ENCODE measurements around the gene CCNL1.
A peak's percentile ranks its signal among the peaks of the same experiment; 100 is the strongest.

CCNL1 gene

DNA sequence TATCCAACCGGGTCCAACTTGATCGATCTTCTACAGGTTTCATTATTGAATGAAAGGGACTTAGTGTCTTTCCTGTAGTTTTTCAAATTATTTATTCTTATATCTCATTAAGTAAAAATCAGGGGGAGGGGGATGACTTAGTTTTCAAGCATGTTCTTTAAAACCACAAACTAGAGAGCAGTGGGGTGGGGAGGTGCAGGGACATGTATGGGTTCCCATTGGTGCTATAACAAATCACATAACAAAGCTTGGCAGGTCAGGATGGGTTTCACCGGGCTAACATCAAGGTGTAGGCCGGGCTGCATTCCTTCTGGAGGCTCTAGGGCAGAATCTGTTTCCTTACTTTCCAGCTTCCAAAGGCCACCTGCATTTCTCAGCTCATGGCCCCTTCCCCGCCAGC, 32.7 kb downstream of the CCNL1 start:
- H3K27me3 ChIP-seq (ENCODE audit: control insufficient read depth in 1 of 2, insufficient read depth in 2 of 2, low read length in 2 of 2), result no peaks in the 10 kb centered on the region
- no peak overlapping the region for H3K9ac ChIP-seq (ENCODE audit: low read depth in 1 of 2, low read length in 2 of 2)
- H3K9me3 ChIP-seq (ENCODE audit: control insufficient read depth in 1 of 2, low read length in 2 of 2), result no peaks in the 10 kb centered on the region
- H3K27ac ChIP-seq (ENCODE audit: low read depth, low read length), result no peak overlapping the region
- no peak overlapping the region for H3K4me3 ChIP-seq (ENCODE audit: low read depth in 1 of 2, low read length in 2 of 2)
- peaks cover 66 to 69% of the 10 kb centered on the region in 2 donors for H3K4me1 ChIP-seq (ENCODE audit: control insufficient read depth in 1 of 2, insufficient read depth in 2 of 2, low read length in 2 of 2)
- no peaks in the 10 kb centered on the region for H3K36me3 ChIP-seq (ENCODE audit: control insufficient read depth in 1 of 2, insufficient read depth in 2 of 2, low read length in 2 of 2)

GRCh38 chr3:157126365-157126764, 33.6 kb downstream of the CCNL1 start:
- Histone ChIP-seq H3K9me3 (ENCODE audit: control insufficient read depth in 1 of 2, low read length in 2 of 2) (no peaks in the 10 kb centered on the region), H3K36me3 (ENCODE audit: control insufficient read depth in 1 of 2, insufficient read depth in 2 of 2, low read length in 2 of 2) (no peaks in the 10 kb centered on the region), H3K4me3 (ENCODE audit: low read depth in 1 of 2, low read length in 2 of 2) (no peak overlapping the region), H3K4me1 (ENCODE audit: control insufficient read depth in 1 of 2, insufficient read depth in 2 of 2, low read length in 2 of 2) (peaks cover 66 to 69% of the 10 kb centered on the region in 2 donors), H3K27me3 (ENCODE audit: control insufficient read depth in 1 of 2, insufficient read depth in 2 of 2, low read length in 2 of 2) (no peaks in the 10 kb centered on the region), H3K27ac (ENCODE audit: low read depth, low read length) (no peak overlapping the region), H3K9ac (ENCODE audit: low read depth in 1 of 2, low read length in 2 of 2) (no peak overlapping the region)

DNA sequence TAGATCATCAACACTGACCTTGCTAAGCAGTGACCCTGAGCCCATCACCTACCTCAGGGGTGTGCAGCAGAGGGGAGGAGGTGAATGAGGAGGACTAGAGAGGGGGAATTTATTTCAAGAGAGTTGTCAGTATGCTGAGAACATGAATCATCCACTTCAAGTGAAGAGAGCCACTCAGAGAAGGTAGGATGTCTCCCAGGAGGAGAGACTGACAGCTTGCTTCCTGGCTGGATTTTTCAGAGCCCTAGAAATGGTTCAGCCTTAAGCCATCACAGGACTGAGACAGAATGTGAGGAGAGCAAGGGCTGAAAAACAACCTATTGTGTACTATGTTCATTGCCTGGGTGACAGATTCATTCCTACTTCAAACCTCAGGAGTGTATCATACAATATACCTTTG, 34.8 kb downstream of the CCNL1 start:
- Histone ChIP-seq H3K9ac (ENCODE audit: low read depth in 1 of 2, low read length in 2 of 2) (no peak overlapping the region), H3K4me3 (ENCODE audit: low read depth in 1 of 2, low read length in 2 of 2) (no peak overlapping the region), H3K9me3 (ENCODE audit: control insufficient read depth in 1 of 2, low read length in 2 of 2) (no peaks in the 10 kb centered on the region), H3K27me3 (ENCODE audit: control insufficient read depth in 1 of 2, insufficient read depth in 2 of 2, low read length in 2 of 2) (no peaks in the 10 kb centered on the region), H3K4me1 (ENCODE audit: control insufficient read depth in 1 of 2, insufficient read depth in 2 of 2, low read length in 2 of 2) (peaks cover 62 to 63% of the 10 kb centered on the region in 2 donors), H3K27ac (ENCODE audit: low read depth, low read length) (no peak overlapping the region), H3K36me3 (ENCODE audit: control insufficient read depth in 1 of 2, insufficient read depth in 2 of 2, low read length in 2 of 2) (no peaks in the 10 kb centered on the region)

DNA sequence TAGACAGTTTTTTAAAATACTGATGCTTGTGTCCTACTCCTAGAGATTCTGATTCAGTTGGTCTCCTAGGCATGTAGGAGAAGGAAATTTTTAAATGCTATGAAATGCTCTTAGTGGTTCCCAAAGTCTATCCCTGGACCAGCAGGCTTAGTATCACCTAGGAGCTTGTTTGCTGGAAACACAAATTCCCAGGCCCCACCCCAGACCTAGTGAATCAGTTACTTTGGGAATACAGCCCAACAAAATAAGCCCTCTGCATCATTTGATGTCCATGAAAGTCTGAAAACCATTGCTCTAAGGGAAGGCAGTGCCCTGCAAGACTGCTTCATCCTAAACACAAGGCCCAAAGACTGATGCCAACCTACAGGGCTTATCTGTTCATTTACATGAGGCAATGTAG, 36.3 kb downstream of the CCNL1 start:
- H3K9me3 ChIP-seq (ENCODE audit: control insufficient read depth in 1 of 2, low read length in 2 of 2), result no peaks in the 10 kb centered on the region
- no peaks in the 10 kb centered on the region for H3K36me3 ChIP-seq (ENCODE audit: control insufficient read depth in 1 of 2, insufficient read depth in 2 of 2, low read length in 2 of 2)
- H3K27me3 ChIP-seq (ENCODE audit: control insufficient read depth in 1 of 2, insufficient read depth in 2 of 2, low read length in 2 of 2), result no peaks in the 10 kb centered on the region
- H3K27ac ChIP-seq (ENCODE audit: low read depth, low read length), result no peak overlapping the region
- no peak overlapping the region for H3K9ac ChIP-seq (ENCODE audit: low read depth in 1 of 2, low read length in 2 of 2)
- peaks cover 57% of the 10 kb centered on the region in 2 donors for H3K4me1 ChIP-seq (ENCODE audit: control insufficient read depth in 1 of 2, insufficient read depth in 2 of 2, low read length in 2 of 2)
- no peak overlapping the region for H3K4me3 ChIP-seq (ENCODE audit: low read depth in 1 of 2, low read length in 2 of 2)

GRCh38 chr3:157122832-157123427, 37.0 kb downstream of the CCNL1 start:
- H3K27me3 ChIP-seq (ENCODE audit: control insufficient read depth in 1 of 2, insufficient read depth in 2 of 2, low read length in 2 of 2), result no peaks in the 10 kb centered on the region
- H3K4me3 ChIP-seq (ENCODE audit: low read depth in 1 of 2, low read length in 2 of 2), result no peak overlapping the region
- H3K4me1 ChIP-seq (ENCODE audit: control insufficient read depth in 1 of 2, insufficient read depth in 2 of 2, low read length in 2 of 2), result peaks cover 50% of the 10 kb centered on the region in 2 donors
- H3K9ac ChIP-seq (ENCODE audit: low read depth in 1 of 2, low read length in 2 of 2), result no peak overlapping the region
- H3K9me3 ChIP-seq (ENCODE audit: control insufficient read depth in 1 of 2, low read length in 2 of 2), result no peaks in the 10 kb centered on the region
- no peak overlapping the region for H3K27ac ChIP-seq (ENCODE audit: low read depth, low read length)
- H3K36me3 ChIP-seq (ENCODE audit: control insufficient read depth in 1 of 2, insufficient read depth in 2 of 2, low read length in 2 of 2), result no peaks in the 10 kb centered on the region

GRCh38 chr3:157122116-157122515, 37.8 kb downstream of the CCNL1 start:
- peaks cover 43 to 46% of the 10 kb centered on the region in 2 donors for H3K4me1 ChIP-seq (ENCODE audit: control insufficient read depth in 1 of 2, insufficient read depth in 2 of 2, low read length in 2 of 2)
- no peak overlapping the region for H3K9ac ChIP-seq (ENCODE audit: low read depth in 1 of 2, low read length in 2 of 2)
- H3K27ac ChIP-seq (ENCODE audit: low read depth, low read length), result no peak overlapping the region

DNA sequence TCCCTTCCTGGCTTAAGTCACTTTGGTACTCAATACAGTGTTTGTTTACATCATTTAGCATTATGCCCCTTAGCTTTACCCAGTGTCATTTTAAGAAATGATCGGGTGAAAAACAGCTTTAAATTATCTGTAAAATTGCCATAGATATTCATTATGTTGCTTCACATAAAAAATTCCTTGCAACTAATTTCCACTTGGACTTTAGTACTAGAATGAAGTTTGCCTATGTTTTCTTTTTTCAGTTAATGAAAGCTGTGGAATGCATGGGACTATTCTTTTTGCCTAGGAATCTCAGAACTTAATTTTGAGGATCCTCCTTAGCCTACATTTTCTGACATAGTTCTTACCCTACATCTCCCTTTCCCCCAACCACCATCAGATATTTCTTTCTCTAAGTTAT, 38.4 kb downstream of the CCNL1 start:
- no peaks in the 10 kb centered on the region for H3K9me3 ChIP-seq (ENCODE audit: control insufficient read depth in 1 of 2, low read length in 2 of 2)
- H3K9ac ChIP-seq (ENCODE audit: low read depth in 1 of 2, low read length in 2 of 2), result no peak overlapping the region
- peaks cover 41 to 43% of the 10 kb centered on the region in 2 donors for H3K4me1 ChIP-seq (ENCODE audit: control insufficient read depth in 1 of 2, insufficient read depth in 2 of 2, low read length in 2 of 2)
- H3K27me3 ChIP-seq (ENCODE audit: control insufficient read depth in 1 of 2, insufficient read depth in 2 of 2, low read length in 2 of 2), result no peaks in the 10 kb centered on the region
- H3K36me3 ChIP-seq (ENCODE audit: control insufficient read depth in 1 of 2, insufficient read depth in 2 of 2, low read length in 2 of 2), result no peaks in the 10 kb centered on the region
- H3K4me3 ChIP-seq (ENCODE audit: low read depth in 1 of 2, low read length in 2 of 2), result no peak overlapping the region
- H3K27ac ChIP-seq (ENCODE audit: low read depth, low read length), result no peak overlapping the region

More at GRCh38 chr3:157122116-157122515, 37.8 kb downstream of the CCNL1 start:
- H3K36me3 ChIP-seq (ENCODE audit: control insufficient read depth in 1 of 2, insufficient read depth in 2 of 2, low read length in 2 of 2), result no peaks in the 10 kb centered on the region
- no peaks in the 10 kb centered on the region for H3K27me3 ChIP-seq (ENCODE audit: control insufficient read depth in 1 of 2, insufficient read depth in 2 of 2, low read length in 2 of 2)
- no peak overlapping the region for H3K4me3 ChIP-seq (ENCODE audit: low read depth in 1 of 2, low read length in 2 of 2)
- H3K9me3 ChIP-seq (ENCODE audit: control insufficient read depth in 1 of 2, low read length in 2 of 2), result no peaks in the 10 kb centered on the region

GRCh38 chr3:157120071-157120892, 39.7 kb downstream of the CCNL1 start:
- Histone ChIP-seq H3K9me3 (ENCODE audit: control insufficient read depth in 1 of 2, low read length in 2 of 2) (no peaks in the 10 kb centered on the region), H3K27me3 (ENCODE audit: control insufficient read depth in 1 of 2, insufficient read depth in 2 of 2, low read length in 2 of 2) (no peaks in the 10 kb centered on the region), H3K4me3 (ENCODE audit: low read depth in 1 of 2, low read length in 2 of 2) (peak overlapping the region; percentile 41 to 56), H3K4me1 (ENCODE audit: control insufficient read depth in 1 of 2, insufficient read depth in 2 of 2, low read length in 2 of 2) (peaks cover 34 to 41% of the 10 kb centered on the region in 2 donors), H3K27ac (ENCODE audit: low read depth, low read length) (peak overlapping the region; percentile 32), H3K36me3 (ENCODE audit: control insufficient read depth in 1 of 2, insufficient read depth in 2 of 2, low read length in 2 of 2) (no peaks in the 10 kb centered on the region), H3K9ac (ENCODE audit: low read depth in 1 of 2, low read length in 2 of 2) (peak overlapping the region; percentile 58 to 64)

DNA sequence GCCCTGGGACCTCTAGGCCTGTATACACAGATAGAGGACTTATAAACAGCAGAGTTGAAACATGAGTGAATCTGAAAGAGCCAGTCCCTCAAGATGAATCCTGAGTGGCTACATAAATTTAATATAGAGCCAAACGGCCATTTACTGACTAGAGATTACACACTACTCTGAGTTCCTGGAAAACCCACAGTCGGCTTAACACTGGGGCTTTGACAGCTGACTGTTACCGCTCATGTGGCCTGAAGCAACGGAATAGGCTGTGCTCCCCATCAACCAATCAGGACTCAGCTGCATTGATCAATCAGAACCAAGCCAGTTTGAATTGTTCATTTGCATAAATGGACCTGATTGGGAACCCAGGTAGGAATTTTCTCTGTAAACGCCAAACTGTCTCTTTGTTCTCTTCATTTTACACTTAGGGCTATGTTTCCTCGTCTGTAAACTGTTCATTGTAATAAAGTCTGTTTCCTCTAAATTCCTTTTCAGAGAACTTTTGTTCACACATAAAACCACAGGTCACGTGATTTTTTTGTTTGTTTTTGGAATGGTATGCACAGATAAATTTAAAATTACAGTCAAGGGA, 40.5 kb downstream of the CCNL1 start:
- Histone ChIP-seq H3K27ac (ENCODE audit: low read depth, low read length) (no peak overlapping the region), H3K4me3 (ENCODE audit: low read depth in 1 of 2, low read length in 2 of 2) (peak overlapping the region; percentile 41 to 56), H3K27me3 (ENCODE audit: control insufficient read depth in 1 of 2, insufficient read depth in 2 of 2, low read length in 2 of 2) (no peaks in the 10 kb centered on the region), H3K9ac (ENCODE audit: low read depth in 1 of 2, low read length in 2 of 2) (peak overlapping the region in 1 of 2 donors; percentile 64), H3K9me3 (ENCODE audit: control insufficient read depth in 1 of 2, low read length in 2 of 2) (no peaks in the 10 kb centered on the region), H3K4me1 (ENCODE audit: control insufficient read depth in 1 of 2, insufficient read depth in 2 of 2, low read length in 2 of 2) (peaks cover 32 to 39% of the 10 kb centered on the region in 2 donors), H3K36me3 (ENCODE audit: control insufficient read depth in 1 of 2, insufficient read depth in 2 of 2, low read length in 2 of 2) (no peaks in the 10 kb centered on the region)

All from duodenal mucosa (tissue), 2 donors.